ENCODE data around the gene GZMM. TPM values are rescaled to one million over a fixed set of nuclear protein-coding genes. Genes with fewer than 3 reads are reported as not detected.

Gene GZMM
- total and polyA plus RNA-seq, 2 of the 13 experiments (the other 11 are each of a cell fraction or from before 2014, with no cell fraction given) = 0.07 TPM; not detected in 1

DNA sequence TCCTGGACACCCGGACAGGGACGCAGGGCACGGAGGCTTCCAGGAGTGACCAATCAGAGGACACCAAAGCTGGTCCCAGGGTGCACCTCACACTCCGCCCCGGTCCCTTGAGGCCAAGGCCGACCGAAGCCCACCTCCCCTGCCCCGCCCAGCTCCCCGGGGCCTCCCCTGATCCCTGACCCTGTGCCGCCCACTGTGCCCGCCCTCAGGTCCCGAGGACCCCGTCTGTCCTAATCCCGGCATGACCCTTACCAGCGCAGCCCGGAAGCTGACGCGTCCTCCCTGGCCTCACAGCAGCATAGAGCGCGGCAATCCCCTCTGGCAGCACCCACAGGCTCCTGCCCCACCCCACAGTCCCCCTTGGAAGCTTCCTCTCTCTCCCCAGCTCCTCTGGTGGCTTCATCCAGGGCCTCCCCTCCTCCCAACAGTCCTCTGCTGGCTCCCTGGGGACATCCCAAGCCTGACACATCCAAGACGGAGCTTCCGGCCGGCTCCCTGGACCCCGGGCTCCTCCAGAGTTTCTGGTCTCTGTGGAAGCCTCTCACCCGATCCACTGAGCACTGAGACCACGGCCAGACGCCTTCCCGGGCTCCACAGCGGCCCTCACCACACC is 19.7 kb upstream of the GZMM start (continued):
- TF ChIP-seq, protein P1, sequence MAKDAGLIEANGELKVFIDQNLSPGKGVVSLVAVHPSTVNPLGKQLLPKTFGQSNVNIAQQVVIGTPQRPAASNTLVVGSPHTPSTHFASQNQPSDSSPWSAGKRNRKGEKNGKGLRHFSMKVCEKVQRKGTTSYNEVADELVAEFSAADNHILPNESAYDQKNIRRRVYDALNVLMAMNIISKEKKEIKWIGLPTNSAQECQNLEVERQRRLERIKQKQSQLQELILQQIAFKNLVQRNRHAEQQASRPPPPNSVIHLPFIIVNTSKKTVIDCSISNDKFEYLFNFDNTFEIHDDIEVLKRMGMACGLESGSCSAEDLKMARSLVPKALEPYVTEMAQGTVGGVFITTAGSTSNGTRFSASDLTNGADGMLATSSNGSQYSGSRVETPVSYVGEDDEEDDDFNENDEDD (CRISPR knock-in tag; IDR thresholded peaks at IDR 0.05; ENCODE audit: borderline replicate concordance) = peak; percentile 62; the same call in 1 of the 2 replicates
- TF ChIP-seq TOE1 (CRISPR knock-in tag; IDR thresholded peaks at IDR 0.05) (no peak), ZNF709 (CRISPR knock-in tag; IDR thresholded peaks at IDR 0.05) (no peak), HNF4A (CRISPR knock-in tag; IDR thresholded peaks at IDR 0.05) (peak; percentile 96), ZNF670 (CRISPR knock-in tag; IDR thresholded peaks at IDR 0.05; ENCODE audit: borderline replicate concordance) (no peak; the same call in 1 of the 2 replicates), ZNF274 (CRISPR knock-in tag; IDR thresholded peaks at IDR 0.05) (no peak), RNF2 (conservative IDR thresholded peaks at IDR 0.05; ENCODE audit: low read depth) (no peak), PHF8 (CRISPR knock-in tag; IDR thresholded peaks at IDR 0.05) (0 out of 2 replicates have a peak, but pooled peaks have one; percentile 45), ZFY (CRISPR knock-in tag; IDR thresholded peaks at IDR 0.05) (peak; percentile 57; the same call in 1 of the 2 replicates), ZNF225 (CRISPR knock-in tag; IDR thresholded peaks at IDR 0.05) (peak; percentile 74; the same call in 1 of the 2 replicates), ZBTB8A (CRISPR knock-in tag; IDR thresholded peaks at IDR 0.05; ENCODE audit: borderline replicate concordance, low read depth) (no peak), ZNF354B (CRISPR knock-in tag; IDR thresholded peaks at IDR 0.05) (no peak), KDM3A (CRISPR knock-in tag; IDR thresholded peaks at IDR 0.05; ENCODE audit: low read depth) (peak; percentile 55; the same call in 1 of the 2 replicates), HOXD1 (CRISPR knock-in tag; IDR thresholded peaks at IDR 0.05) (peak; percentile 66; the same call in 1 of the 2 replicates), DMAP1 (CRISPR knock-in tag; IDR thresholded peaks at IDR 0.05) (peak; percentile 51)
- TF ChIP-seq, protein P2, sequence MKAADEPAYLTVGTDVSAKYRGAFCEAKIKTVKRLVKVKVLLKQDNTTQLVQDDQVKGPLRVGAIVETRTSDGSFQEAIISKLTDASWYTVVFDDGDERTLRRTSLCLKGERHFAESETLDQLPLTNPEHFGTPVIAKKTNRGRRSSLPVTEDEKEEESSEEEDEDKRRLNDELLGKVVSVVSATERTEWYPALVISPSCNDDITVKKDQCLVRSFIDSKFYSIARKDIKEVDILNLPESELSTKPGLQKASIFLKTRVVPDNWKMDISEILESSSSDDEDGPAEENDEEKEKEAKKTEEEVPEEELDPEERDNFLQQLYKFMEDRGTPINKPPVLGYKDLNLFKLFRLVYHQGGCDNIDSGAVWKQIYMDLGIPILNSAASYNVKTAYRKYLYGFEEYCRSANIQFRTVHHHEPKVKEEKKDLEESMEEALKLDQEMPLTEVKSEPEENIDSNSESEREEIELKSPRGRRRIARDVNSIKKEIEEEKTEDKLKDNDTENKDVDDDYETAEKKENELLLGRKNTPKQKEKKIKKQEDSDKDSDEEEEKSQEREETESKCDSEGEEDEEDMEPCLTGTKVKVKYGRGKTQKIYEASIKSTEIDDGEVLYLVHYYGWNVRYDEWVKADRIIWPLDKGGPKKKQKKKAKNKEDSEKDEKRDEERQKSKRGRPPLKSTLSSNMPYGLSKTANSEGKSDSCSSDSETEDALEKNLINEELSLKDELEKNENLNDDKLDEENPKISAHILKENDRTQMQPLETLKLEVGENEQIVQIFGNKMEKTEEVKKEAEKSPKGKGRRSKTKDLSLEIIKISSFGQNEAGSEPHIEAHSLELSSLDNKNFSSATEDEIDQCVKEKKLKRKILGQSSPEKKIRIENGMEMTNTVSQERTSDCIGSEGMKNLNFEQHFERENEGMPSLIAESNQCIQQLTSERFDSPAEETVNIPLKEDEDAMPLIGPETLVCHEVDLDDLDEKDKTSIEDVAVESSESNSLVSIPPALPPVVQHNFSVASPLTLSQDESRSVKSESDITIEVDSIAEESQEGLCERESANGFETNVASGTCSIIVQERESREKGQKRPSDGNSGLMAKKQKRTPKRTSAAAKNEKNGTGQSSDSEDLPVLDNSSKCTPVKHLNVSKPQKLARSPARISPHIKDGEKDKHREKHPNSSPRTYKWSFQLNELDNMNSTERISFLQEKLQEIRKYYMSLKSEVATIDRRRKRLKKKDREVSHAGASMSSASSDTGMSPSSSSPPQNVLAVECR (CRISPR knock-in tag; IDR thresholded peaks at IDR 0.05; ENCODE audit: borderline replicate concordance) = peak; percentile 84; the same call in 1 of the 2 replicates
- TF ChIP-seq, protein P3, sequence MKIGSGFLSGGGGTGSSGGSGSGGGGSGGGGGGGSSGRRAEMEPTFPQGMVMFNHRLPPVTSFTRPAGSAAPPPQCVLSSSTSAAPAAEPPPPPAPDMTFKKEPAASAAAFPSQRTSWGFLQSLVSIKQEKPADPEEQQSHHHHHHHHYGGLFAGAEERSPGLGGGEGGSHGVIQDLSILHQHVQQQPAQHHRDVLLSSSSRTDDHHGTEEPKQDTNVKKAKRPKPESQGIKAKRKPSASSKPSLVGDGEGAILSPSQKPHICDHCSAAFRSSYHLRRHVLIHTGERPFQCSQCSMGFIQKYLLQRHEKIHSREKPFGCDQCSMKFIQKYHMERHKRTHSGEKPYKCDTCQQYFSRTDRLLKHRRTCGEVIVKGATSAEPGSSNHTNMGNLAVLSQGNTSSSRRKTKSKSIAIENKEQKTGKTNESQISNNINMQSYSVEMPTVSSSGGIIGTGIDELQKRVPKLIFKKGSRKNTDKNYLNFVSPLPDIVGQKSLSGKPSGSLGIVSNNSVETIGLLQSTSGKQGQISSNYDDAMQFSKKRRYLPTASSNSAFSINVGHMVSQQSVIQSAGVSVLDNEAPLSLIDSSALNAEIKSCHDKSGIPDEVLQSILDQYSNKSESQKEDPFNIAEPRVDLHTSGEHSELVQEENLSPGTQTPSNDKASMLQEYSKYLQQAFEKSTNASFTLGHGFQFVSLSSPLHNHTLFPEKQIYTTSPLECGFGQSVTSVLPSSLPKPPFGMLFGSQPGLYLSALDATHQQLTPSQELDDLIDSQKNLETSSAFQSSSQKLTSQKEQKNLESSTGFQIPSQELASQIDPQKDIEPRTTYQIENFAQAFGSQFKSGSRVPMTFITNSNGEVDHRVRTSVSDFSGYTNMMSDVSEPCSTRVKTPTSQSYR (CRISPR knock-in tag; IDR thresholded peaks at IDR 0.05; ENCODE audit: borderline replicate concordance) = peak; percentile 38; the same call in 1 of the 2 replicates
- TF ChIP-seq, protein P4, sequence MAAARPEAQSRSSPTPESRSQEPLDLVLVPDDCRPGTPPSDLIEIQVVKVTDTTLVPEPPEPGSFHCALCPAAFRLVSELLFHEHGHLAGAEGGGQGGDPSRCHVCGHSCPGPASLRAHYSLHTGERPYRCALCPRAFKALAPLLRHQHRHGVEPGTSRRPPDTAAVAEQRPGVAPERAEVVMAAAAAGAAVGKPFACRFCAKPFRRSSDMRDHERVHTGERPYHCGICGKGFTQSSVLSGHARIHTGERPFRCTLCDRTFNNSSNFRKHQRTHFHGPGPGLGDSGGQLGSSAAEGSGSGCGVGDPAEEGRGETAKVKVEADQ (CRISPR knock-in tag; IDR thresholded peaks at IDR 0.05; ENCODE audit: borderline replicate concordance) = no peak
- TF ChIP-seq, protein P5, sequence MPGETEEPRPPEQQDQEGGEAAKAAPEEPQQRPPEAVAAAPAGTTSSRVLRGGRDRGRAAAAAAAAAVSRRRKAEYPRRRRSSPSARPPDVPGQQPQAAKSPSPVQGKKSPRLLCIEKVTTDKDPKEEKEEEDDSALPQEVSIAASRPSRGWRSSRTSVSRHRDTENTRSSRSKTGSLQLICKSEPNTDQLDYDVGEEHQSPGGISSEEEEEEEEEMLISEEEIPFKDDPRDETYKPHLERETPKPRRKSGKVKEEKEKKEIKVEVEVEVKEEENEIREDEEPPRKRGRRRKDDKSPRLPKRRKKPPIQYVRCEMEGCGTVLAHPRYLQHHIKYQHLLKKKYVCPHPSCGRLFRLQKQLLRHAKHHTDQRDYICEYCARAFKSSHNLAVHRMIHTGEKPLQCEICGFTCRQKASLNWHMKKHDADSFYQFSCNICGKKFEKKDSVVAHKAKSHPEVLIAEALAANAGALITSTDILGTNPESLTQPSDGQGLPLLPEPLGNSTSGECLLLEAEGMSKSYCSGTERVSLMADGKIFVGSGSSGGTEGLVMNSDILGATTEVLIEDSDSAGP (CRISPR knock-in tag; IDR thresholded peaks at IDR 0.05; ENCODE audit: borderline replicate concordance) = peak; percentile 60

Data from HepG2 (cell line).